IPS-15b (cell line): ENCODE measurements around the gene VAMP8.
A peak's percentile ranks its signal among the peaks of the same experiment; 100 is the strongest.

Source experiments
- H3K27me3 ChIP-seq: one replicate; pipeline ENCODE4 v1.6.1; 2013; ENCODE audit warnings: low read length; ENCODE audit not compliant: control insufficient read depth, insufficient read depth
- H3K36me3 ChIP-seq: one replicate; pipeline ENCODE4 v1.6.1; 2013; ENCODE audit warnings: low read length; ENCODE audit not compliant: control insufficient read depth, insufficient read depth
- H3K4me1 ChIP-seq: one replicate; pipeline ENCODE4 v1.6.1; 2013; ENCODE audit warnings: mild to moderate bottlenecking, low read length; ENCODE audit not compliant: control insufficient read depth, insufficient read depth
- H3K4me3 ChIP-seq: one replicate; pipeline ENCODE4 v1.5.1; 2013; ENCODE audit warnings: low read depth, low read length
- H3K9ac ChIP-seq: one replicate; pipeline ENCODE4 v1.6.1; 2013; ENCODE audit warnings: low read depth, mild to moderate bottlenecking, low read length
- H3K9me3 ChIP-seq: one replicate; pipeline ENCODE4 v1.6.1; 2013; ENCODE audit warnings: mild to moderate bottlenecking, low read length; ENCODE audit not compliant: control insufficient read depth, insufficient read depth

VAMP8 gene

DNA sequence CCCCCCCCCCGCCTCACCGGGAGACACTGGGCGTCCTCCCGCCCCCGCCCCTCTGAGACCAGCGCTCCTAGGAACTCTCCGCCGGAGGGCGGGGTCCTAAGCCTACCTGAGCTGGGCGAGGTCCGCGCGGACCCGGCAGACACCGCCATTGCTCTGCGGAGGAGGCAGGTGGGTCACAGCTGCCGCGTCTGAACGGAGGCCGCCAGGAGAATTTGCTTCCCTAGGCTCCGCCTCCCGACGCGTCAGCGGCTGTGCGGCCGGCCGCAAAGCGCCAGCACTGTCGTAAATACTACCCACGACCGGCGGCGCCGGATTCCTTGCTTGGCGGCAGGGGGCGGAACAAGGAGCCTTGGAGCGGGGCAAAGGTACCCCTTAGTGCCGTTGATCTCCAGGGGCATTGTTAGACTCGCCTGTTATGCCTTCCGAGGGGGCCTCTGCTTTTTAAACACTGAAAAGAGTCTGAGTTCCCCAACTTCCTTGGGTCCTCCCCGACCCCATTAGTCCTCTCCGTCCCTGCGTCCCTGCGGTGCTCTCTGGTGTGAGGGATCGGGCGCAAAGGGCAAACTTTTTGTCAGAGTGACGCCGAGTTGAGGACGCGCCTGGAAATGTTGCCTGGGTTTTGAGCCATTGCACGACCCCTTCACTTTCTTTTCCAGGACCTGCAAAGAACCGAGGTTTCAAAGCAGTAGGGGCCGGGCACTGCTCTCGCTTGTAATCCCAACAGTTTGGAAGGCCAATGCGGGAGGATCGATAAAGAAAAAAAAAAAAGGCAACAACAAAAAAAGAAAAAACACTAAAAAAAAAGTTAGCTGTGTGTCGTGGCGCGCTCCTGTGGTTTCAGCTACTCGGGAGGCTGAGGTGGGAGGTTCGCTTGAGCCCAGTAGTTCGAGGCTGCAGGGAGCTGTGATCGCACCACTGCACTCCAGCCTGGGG is 15.8 kb upstream of the VAMP8 start, which contains the start of gene GGCX:
Gene GGCX, minus strand, starts transcription at position 214 of the 933 bp plus-strand sequence. Its CDS starts 65 bp downstream, at position 149.
- H3K36me3 ChIP-seq = peaks cover 10% of the 10 kb centered on the region
- no peaks in the 10 kb centered on the region for H3K27me3 ChIP-seq
- H3K4me1 ChIP-seq = no peaks in the 10 kb centered on the region
- peak within 1 kb of the TSS; percentile 93 for H3K9ac ChIP-seq
- H3K4me3 ChIP-seq = peak within 1 kb of the TSS; percentile 97
- H3K9me3 ChIP-seq = no peaks in the 10 kb centered on the region

DNA sequence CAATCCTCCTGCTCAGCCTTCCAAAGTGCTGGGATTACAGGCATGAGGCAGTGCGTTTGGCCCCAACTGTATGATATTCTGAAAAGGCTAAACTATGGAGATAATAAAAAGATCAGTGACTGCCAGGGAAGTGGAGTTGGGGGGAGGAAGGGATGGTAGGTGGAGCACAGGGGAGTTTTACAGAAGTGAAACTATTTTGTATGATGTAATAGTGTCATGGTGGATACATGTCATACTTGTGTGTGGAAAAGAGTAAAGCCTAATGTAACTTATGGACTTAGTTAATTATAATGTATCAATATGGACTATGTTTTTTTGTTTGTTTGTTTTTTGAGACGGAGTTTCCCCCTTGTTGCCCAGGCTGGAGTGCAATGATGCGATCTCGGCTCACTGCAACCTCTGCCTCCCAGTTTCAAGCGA is 13.2 kb upstream of the VAMP8 start:
- no peak overlapping the region for H3K9ac ChIP-seq
- H3K4me1 ChIP-seq = no peaks in the 10 kb centered on the region
- H3K4me3 ChIP-seq = no peak overlapping the region
- peaks cover 2% of the 10 kb centered on the region for H3K36me3 ChIP-seq
- H3K27me3 ChIP-seq = peaks cover 6% of the 10 kb centered on the region
- H3K9me3 ChIP-seq = no peaks in the 10 kb centered on the region

DNA sequence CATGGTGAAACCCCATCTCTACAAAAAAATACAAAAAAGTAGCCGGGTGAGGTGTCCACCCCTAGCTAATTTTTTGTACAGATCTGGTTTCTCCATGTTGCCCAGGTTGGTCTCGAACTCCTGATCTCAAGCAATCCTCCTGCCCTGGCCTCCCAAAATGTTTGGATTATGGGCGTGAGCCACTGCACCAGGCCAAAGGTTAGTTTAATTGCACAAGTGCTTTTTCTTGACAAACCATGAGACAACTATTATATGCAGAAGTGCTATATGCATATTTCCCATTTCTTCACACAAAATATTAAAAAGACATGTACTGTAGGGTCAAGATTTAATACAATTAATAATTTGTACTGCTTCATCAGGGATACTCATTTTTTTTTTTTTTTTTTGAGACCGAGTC is 11.1 kb upstream of the VAMP8 start:
- Histone ChIP-seq H3K4me3 (no peak overlapping the region), H3K9me3 (no peaks in the 10 kb centered on the region), H3K4me1 (no peaks in the 10 kb centered on the region), H3K36me3 (no peaks in the 10 kb centered on the region), H3K27me3 (peaks cover 24% of the 10 kb centered on the region), H3K9ac (no peak overlapping the region)

DNA sequence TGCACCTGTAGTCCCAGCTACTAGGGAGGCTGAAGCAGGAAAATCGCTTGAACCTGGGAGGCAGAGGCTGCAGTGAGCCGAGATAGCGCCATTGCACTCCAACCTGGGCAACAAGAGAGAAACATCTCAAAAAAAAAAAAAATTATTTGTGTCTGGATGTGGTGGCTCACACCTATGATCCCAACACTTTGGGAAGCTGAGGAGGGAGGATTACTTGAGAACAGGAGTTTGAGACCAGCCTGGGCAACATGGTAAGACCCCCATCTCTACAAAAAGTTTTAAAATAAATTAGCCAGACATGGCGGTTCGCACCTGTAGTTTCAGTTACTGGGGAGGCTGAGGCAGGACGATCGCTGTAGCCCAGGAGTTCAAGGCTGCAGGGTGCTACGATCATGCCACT is 1.6 kb upstream of the VAMP8 start:
- H3K9me3 ChIP-seq = no peaks in the 10 kb centered on the region
- H3K4me3 ChIP-seq = no peak overlapping the region
- H3K4me1 ChIP-seq = peaks cover 11% of the 10 kb centered on the region
- no peak overlapping the region for H3K9ac ChIP-seq
- no peaks in the 10 kb centered on the region for H3K36me3 ChIP-seq
- peaks cover 18% of the 10 kb centered on the region for H3K27me3 ChIP-seq

DNA sequence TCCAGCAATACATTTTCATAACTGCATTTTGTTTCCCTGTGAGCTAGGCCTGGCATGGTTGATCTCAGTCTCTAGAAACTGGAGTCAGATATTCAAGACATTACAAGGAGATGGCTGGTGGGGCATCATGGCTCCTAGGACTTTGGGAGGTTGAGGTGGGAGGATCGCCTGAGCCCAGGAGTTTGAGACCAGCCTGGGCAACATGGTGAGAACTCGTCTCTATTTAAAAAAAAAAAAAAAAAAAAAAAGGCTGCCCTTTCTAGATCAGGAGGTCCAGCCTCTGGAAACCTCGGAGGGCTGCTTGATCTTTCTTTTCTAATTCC is 362 bp upstream of the VAMP8 start:
- Histone ChIP-seq H3K9me3 (no peaks in the 10 kb centered on the region), H3K36me3 (no peaks in the 10 kb centered on the region), H3K4me1 (peaks cover 11% of the 10 kb centered on the region), H3K4me3 (peak overlapping the region; percentile 62), H3K9ac (no peak overlapping the region), H3K27me3 (peaks cover 6% of the 10 kb centered on the region)

DNA sequence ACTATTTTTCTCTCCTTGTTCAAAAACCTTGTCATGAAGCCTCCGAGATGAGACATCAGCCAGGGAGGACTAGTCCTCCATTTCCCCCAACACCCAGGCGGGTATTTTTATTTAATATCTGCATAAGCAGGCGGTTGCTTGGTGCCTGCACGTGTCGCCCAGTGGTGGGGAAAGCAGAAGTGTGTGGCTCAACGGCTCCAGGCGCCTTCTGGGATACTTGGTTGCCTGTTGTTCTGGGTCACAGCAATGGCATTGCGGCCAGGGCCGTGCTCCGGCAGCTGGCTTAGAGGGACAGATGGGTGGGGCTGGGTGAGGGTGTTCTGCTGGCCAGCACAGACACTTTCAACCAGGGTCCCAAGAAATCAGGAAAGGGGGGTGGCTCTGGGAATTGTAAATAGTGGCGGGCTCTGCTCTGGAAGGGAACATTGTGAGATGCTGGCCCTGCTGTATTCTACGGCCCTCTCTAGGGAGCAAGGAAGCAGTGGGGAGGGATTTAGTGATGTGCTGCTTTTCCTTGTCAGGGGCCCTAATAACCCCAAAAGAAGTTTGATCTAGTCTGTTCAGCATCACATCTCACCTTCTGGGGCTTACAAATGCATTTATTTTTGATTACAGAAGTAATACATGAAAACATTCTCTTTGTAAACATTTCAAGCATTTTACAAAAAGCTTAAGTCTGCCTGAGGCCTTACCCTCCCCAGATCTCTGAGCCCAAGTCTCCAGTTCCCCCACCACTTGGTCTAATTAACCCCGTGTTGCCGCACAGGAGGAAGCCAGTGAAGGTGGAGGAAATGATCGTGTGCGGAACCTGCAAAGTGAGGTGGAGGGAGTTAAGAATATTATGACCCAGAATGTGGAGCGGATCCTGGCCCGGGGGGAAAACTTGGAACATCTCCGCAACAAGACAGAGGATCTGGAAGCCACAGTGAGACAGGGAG is 1.1 kb downstream of the VAMP8 start:
- peaks cover 11% of the 10 kb centered on the region for H3K4me1 ChIP-seq
- H3K9ac ChIP-seq = no peak overlapping the region
- H3K9me3 ChIP-seq = no peaks in the 10 kb centered on the region
- H3K4me3 ChIP-seq = peak overlapping the region; percentile 62
- H3K27me3 ChIP-seq = peaks cover 13% of the 10 kb centered on the region
- no peaks in the 10 kb centered on the region for H3K36me3 ChIP-seq

DNA sequence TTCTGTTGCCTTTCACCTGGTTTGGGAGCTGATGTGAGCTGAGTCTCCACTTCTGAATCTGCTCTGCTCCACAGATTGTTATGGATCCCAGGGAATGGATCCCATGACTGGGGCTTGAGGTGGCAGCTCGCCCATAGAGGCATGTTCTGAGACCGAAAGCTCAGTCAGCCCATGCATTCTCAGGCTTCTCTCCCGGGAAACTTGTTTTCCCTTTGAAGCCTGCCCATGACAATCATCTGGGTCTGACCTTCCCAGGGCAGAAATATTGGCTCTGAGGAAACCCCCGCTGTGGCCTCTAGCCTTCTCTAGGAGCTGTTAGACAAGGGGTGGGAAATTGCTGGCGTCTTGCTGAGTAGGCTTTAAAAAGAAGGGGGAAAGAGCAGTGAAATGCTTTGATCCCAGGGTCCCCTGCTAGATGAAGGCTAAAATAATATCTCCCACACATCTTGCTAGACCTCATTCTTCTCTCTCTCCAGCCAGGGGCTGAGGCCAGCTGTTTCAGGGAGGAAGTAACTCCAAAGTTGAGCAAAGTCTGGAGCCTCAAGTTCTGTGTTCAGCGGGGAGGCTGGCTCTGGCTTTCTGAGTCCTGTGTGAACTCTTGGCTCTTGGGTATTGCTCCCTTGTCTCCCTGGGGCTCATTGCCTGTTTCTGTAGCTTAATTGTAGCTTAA is 2.0 kb downstream of the VAMP8 start:
- Histone ChIP-seq H3K4me3 (no peak overlapping the region), H3K9me3 (no peaks in the 10 kb centered on the region), H3K4me1 (peaks cover 11% of the 10 kb centered on the region), H3K27me3 (peaks cover 20% of the 10 kb centered on the region), H3K36me3 (no peaks in the 10 kb centered on the region), H3K9ac (no peak overlapping the region)

DNA sequence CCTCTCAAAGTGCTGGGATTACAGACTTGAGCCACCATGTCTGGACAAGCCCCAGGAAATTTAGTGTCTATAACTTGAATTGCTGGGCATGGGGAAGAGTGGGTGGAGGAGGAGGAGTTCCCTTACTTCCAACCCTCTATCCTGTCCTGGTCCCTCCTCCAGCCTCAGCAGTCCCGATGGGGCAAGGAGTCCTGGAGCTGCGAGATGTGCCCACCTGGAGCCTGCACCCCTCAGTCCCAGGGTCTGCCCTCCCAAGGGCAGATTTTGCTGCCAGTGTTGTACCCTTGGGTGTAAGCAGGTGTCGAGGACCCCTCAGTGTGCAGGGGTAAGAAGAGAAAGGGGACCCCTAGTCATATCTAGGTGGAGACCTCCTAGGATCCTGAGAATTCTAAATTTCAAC is 2.8 kb downstream of the VAMP8 start:
- Histone ChIP-seq H3K36me3 (no peaks in the 10 kb centered on the region), H3K9me3 (no peaks in the 10 kb centered on the region), H3K4me1 (peaks cover 13% of the 10 kb centered on the region), H3K9ac (no peak overlapping the region), H3K27me3 (peaks cover 28% of the 10 kb centered on the region), H3K4me3 (no peak overlapping the region)

DNA sequence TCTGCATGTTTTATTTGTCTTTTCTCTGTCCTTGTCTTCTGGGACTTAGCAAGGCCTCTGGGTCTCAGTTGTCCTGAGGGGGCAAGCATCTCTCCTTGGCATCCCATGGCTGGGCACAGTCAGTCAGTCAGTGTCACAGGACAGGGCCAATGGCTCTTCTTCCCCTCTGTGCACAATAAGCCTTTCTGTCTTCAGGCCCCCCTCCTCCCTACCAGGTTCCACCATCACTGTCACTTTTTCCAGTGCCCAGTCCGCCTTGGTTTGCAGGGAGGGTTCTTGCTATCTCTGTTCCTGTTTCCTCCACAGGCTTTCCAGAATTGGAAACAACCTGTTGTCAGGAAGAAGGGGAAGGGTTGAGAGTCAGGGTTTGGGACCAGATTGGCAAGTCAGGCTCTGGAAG is 5.1 kb downstream of the VAMP8 start:
- Histone ChIP-seq H3K9ac (no peak overlapping the region), H3K27me3 (peaks cover 35% of the 10 kb centered on the region), H3K4me3 (no peak overlapping the region), H3K36me3 (no peaks in the 10 kb centered on the region), H3K9me3 (no peaks in the 10 kb centered on the region), H3K4me1 (peaks cover 10% of the 10 kb centered on the region)

DNA sequence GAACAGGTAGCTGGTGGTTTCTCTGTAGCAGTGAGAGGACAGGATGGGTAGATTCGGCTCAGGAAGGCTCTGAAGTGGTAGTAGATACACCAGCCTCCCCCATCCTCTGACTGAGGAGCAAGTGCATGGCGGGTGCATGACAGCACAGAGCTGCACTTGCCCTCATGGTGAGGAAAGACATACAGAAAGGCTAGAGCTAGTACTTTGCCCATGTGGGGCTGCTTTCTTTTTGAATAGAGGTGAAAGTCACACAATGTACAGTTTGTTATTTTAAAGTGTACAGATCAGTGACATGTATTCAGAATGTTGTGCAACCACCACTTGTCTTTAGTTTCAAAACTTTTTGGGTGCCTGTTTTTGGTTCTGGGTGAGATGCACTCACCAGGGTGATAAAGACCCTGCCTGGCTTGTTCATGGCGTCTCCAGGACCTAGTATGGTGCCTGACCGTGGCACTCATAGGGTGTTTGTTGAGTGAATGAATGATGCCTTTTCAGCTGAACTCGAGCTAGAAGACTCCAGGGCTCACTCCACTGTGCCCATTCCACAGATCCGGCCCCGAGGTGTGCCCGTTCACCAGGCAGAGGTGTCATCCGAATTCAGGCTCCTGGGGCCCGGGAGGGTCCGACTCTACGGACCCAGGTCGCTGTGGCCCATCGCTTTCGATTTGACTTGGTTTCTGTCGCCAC is 6.4 kb downstream of the VAMP8 start:
- Histone ChIP-seq H3K27me3 (peaks cover 35% of the 10 kb centered on the region), H3K4me3 (peak overlapping the region; percentile 51), H3K9ac (no peak overlapping the region), H3K9me3 (no peaks in the 10 kb centered on the region), H3K4me1 (peaks cover 6% of the 10 kb centered on the region), H3K36me3 (no peaks in the 10 kb centered on the region)

DNA sequence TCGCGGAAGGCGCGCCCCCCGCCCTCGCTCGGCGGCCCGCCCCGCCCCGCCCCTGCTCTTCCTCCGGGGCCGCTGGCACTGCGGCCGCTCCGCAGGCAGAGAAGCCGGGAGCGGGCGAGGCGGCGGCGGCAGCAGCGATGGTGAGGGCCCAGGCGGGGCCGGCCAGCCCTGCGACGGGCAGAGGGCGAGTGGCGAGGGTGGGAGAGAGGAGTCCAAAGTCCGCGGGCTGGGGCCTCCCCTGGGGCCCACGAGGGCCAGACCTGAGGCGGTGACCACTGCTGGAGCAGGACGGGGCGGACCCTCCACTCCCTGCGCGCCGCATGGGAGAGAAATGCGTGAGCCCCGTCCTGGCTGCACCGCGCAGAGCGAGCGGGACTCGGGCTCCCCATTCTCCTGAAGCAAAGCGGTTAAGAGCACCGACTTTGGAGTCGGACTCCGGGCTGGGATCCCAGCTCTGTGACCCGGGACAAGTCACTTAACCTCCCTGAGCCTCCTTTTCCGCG is 7.0 kb downstream of the VAMP8 start, which contains the start of gene VAMP5:
Gene VAMP5, plus strand, starts transcription at position 78 of the 503 bp plus-strand sequence. Its CDS starts 60 bp downstream, at position 138.
- Histone ChIP-seq H3K9ac (peak within 1 kb of the TSS; percentile 60), H3K9me3 (no peaks in the 10 kb centered on the region), H3K36me3 (no peaks in the 10 kb centered on the region), H3K27me3 (peaks cover 35% of the 10 kb centered on the region), H3K4me3 (peak within 1 kb of the TSS; percentile 51), H3K4me1 (peaks cover 2% of the 10 kb centered on the region)
